NCI-H774 (cell line): Measurements from ENCODE around the gene PGBD1.

Experiments
- DNase-seq: peaks from one replicate; lab custom pipeline; 2025; lab: John Stamatoyannopoulos, UW

PGBD1 gene

GRCh38 chr6:28335040-28335563 lies 53.7 kb downstream of the PGBD1 start:
- no peak for DNase-seq

GRCh38 chr6:28335564-28336283 lies 54.4 kb downstream of the PGBD1 start, which contains the start of gene ZSCAN31:
Gene ZSCAN31 (minus strand): TSS chr6:28336148. CDS start chr6:28329683, 6,465 bp downstream.
- DNase-seq: no peak

DNA sequence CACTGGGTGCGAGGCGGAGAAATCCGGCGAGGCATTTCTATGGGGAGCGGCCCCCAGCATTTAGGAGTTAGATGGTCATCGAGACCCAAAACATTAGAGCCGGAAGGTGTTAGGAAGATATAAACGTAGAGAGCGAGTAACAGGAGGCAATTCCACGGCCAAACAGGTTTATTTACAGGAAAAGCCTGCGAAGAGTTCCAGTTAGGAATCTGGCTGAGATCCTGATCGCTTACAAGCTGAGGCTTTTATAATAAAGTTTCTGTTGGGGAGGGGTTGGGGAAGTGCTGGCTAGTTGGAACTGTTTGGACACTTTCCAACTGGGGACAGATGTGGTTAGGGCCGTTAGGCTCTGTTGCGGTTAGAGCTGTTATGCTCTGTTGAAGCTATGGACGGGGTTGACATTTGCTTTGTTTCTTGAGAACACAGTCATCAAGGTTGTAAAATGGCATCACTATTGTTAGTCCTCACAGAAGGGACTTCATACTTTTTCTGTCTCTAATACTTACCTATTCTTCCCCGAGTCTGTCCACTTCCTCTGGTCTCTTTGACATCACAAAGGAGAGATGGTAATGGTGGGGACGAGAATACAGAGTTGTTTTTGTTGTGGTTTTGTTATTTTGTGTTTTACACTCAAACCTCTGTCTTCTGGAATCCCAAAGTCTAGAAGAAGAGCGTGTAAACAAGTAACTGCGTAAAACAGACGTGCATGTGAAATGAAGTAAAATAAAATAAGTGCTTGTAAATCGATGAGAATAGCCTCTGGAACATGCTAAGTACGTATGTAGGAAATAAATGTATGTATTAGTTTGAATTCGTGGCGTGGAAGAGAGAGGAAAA lies 55.1 kb downstream of the PGBD1 start:
- DNase-seq: no peak

DNA sequence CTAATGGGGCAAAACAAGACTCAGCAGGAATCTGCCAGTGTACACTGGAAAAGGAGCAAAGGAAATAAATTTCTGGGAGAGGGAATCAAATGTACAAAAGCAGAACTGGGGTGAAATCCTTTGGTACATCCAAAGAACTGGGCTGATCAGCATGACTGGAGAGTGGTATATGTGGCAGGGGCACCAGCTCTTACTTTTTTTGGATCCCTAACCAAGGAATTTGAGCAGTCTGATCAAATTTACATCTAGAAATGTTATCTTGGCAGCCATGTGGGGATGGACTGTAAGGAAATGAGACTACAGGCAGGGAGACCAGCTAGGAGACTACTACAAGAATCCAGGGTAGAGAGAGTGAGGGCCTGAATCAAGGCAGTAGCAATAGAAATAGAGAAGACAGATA lies 55.7 kb downstream of the PGBD1 start:
- no peak for DNase-seq

DNA sequence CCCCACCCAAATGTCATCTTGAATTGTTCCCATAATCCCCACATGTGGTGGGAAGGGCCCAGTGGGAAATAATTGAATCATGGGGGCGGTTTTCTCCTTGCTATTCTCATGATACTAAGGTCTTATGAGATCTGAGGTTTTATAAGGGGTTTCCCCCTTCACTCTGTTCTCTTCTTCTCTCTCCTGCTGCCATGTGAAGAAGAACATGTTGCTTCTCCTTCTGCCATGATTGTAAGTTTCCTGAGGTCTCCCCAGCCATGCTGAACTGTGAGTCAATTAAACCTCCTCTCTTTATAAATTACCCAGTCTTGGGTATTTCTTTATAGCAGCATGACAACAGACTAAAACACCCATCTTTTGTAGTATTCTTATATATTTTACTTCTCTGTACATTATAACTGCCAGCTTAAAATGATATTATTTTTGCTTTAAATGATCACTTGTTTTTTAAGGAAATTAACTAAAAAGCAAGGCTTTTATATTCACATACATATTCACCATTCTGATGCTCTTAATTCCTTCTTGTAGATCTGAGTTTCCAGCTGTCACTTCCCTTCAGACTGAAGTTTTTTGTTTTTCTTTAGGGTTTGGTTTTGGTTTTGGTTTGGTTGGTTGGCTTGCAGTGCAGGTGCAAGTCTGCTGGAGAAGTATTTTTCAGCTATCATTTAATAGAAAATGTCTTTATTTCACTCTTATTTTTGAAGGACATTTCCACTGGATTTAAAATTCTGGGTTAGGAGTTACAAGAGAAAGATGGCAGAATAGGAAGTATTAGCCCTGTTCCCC lies 59.1 kb downstream of the PGBD1 start:
- DNase-seq: no peak

DNA sequence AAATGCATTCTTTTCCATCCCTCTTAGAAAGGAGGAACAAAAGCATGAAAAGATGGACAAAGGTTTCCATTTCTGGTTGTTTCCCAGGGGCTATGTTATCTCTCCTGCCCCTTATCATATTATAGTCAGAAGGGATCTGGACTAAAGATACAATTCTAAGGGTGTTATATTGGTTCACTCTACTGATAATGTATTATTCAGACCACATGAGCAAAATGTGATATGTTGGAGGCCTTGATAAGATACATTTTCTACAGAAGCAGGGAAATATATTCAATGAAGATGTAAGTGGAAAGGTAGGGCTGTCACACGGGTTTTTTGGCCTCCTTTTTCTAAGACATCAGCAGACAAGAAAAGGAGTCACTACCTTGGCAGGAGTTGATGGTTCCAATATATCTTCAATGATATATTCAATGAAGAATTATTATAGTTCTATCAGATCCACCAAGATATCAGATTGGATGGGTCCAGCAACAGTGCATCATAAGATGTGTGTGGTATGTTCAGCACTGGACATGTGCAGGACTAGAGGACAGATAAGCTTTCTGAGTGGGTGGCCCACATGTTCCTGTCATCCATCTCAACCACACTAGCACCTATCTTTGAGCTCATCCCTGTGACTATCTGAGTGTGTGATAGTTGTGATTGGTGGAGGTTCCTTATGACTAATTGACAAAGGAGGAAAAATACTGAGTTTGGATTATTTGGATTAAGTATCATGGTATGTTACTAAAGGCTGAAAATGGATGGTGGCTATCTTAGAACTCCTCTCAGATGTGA lies 62.7 kb downstream of the PGBD1 start:
- DNase-seq: no peak

GRCh38 chr6:28345201-28345600 lies 63.8 kb downstream of the PGBD1 start:
- no peak for DNase-seq

DNA sequence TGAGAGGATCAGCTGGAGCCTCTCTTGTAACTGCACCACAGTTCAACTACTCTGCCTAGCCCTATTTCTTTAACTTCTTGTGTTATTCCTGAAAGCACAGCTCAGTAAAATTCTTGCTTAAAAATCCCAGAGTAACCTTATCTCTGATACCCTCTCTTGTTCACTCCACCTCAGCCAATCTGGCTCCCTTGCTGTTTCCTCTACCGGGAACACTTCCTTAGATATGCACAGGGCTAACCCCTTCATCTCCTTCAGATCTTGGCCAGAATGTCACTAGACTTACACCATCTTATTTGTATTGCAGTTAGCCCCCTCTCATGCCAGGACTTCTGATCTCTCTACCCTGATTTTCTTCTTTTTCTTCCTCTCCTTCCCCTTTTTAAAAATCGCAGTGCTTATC lies 65.7 kb downstream of the PGBD1 start:
- DNase-seq: no peak

- no peak for DNase-seq
These were observed 68.0 kb downstream of the PGBD1 start for GRCh38 chr6:28349344-28349891.

DNA sequence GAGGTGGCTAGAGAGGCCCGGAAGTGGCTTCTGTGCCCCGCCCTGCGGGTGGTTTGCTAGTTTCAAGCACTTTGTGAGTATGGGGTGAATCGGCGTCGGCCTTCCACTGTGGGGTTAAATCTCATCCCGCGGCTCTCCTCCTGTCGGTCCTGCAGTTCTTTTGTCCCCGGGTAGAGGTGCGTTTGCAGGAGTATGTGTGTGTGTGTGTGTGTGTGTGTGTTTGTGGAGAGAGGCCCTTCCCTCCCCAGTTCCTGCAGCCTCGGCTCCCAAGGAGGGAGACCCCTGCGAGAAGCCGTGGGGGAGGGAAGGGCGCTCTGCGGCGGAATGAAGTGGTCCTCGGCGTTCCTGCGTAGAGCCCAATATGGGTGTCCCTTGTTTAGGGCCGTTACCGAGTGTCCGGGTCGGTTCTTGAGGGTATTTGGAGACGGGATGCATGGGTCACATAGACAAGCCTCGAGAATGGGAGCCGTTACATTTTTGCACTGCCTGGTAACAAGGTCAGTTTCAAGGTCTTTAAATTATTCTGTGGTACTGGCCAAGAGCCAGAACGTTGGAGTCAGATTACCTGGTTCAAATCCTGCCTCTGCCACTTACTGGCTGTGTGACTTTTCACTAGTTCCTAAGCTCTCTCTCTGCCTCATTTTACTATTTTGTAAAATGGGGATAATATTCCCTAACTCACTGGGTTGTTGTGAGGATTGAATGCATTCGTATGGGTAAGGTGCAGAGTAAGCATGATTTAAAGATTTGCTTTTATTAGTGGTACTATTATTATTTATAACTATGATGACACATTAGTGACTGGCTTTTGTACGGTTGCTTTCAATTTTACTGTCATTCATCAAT lies 68.7 kb downstream of the PGBD1 start, which contains the start of gene ZKSCAN3:
TSS of gene ZKSCAN3 (plus strand) at position 56 of the 846 bp plus-strand sequence. CDS start 9,640 bp downstream, outside the sequence.
- peak; percentile 77 for DNase-seq

DNA sequence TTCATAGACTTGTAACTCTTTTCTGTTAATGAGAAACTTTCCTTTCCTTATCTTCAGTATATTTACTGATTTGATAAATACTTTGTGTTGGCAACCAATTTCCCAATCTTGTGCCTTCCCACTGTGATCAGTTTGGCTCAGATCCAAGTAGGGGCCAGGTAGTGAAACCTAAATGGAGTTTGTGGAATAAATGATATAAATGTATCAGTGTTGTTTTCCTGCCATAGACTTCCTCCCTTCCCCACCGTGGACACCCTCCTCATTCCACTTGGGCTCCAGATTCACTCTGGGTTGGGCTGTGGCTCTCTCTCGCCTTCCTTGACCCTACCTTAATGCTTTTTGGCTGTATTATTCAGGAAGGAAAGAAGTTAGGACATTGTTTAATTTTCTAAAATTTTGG lies 69.7 kb downstream of the PGBD1 start:
- DNase-seq: no peak

- no peak for DNase-seq
These were observed 70.1 kb downstream of the PGBD1 start for GRCh38 chr6:28351493-28351925.
